RKO (cell line): ENCODE results near the gene RFNG.

Experiments
- DNase-seq: peaks from one replicate; pipeline ENCODE4 v3.0.0-alpha.2; 2016; ENCODE audit warnings: low spot score

RFNG gene

GRCh38 chr17:82058230-82058854, 6.7 kb upstream of the RFNG start:
- DNase-seq = no peak

- no peak for DNase-seq
These were observed 5.4 kb upstream of the RFNG start for GRCh38 chr17:82056729-82057621.

- DNase-seq = no peak
These were observed 4.5 kb upstream of the RFNG start for GRCh38 chr17:82055965-82056728.

- DNase-seq = no peak
These were observed 3.7 kb upstream of the RFNG start for GRCh38 chr17:82055023-82055964.

GRCh38 chr17:82054351-82055022, 2.9 kb upstream of the RFNG start:
- DNase-seq = no peak

GRCh38 chr17:82053556-82054263, 2.1 kb upstream of the RFNG start:
- no peak for DNase-seq

GRCh38 chr17:82053130-82053529, 1.5 kb upstream of the RFNG start:
- DNase-seq = no peak

GRCh38 chr17:82052638-82053059, 1.0 kb upstream of the RFNG start:
- DNase-seq = no peak

- no peak for DNase-seq
These were observed 610 bp downstream of the RFNG start for GRCh38 chr17:82050761-82051641.

GRCh38 chr17:82050152-82050760, 1.4 kb downstream of the RFNG start:
- no peak for DNase-seq

GRCh38 chr17:82049521-82049971, 2.1 kb downstream of the RFNG start:
- no peak for DNase-seq

GRCh38 chr17:82049106-82049505, 2.5 kb downstream of the RFNG start:
- no peak for DNase-seq

GRCh38 chr17:82048571-82048971, 3.0 kb downstream of the RFNG start:
- DNase-seq = no peak

- no peak for DNase-seq
These were observed 3.6 kb downstream of the RFNG start for GRCh38 chr17:82047914-82048570.

- DNase-seq = no peak
These were observed 4.2 kb downstream of the RFNG start for GRCh38 chr17:82047379-82047778.

GRCh38 chr17:82046903-82047302, 4.7 kb downstream of the RFNG start:
- DNase-seq = no peak

- no peak for DNase-seq
These were observed 5.6 kb downstream of the RFNG start for GRCh38 chr17:82045936-82046484.

- no peak for DNase-seq
These were observed 8.1 kb downstream of the RFNG start for GRCh38 chr17:82043507-82043906.
